Fibroblast of lung (primary cell): ENCODE measurements around the gene MCF2L2. TPM values are rescaled to one million over a fixed set of nuclear protein-coding genes. Genes with fewer than 3 reads are reported as not detected.

ENCODE experiments used
- DNase-seq, 2 donors: peaks; one replicate each; pipeline versions ENCODE4 v3.0.0 to v3.0.0-alpha.2; 2010; ENCODE audit warnings: low read depth in 2 of 2
- H2AFZ ChIP-seq: 2 replicates; pipeline ENCODE4 v1.5.1; 2012; ENCODE audit warnings: low read length, control low read depth, inconsistent platforms
- H3K27ac ChIP-seq: 2 replicates; pipeline ENCODE4 v1.5.1; 2011; ENCODE audit warnings: low read length, control low read depth; ENCODE audit not compliant: insufficient read depth
- H3K27me3 ChIP-seq: 2 replicates; pipeline ENCODE4 v1.5.1; 2011; ENCODE audit warnings: mild to moderate bottlenecking, low read length; ENCODE audit not compliant: control insufficient read depth, insufficient read depth
- H3K36me3 ChIP-seq: 2 replicates; pipeline ENCODE4 v1.5.1; 2011; ENCODE audit warnings: low read length; ENCODE audit not compliant: control insufficient read depth, insufficient read depth
- H3K4me1 ChIP-seq: 2 replicates; pipeline ENCODE4 v1.5.1; 2011; ENCODE audit warnings: low read length; ENCODE audit not compliant: control insufficient read depth, insufficient read depth; ENCODE audit errors: extremely low read depth
- H3K4me2 ChIP-seq: 2 replicates; pipeline ENCODE4 v1.5.1; 2011; ENCODE audit warnings: low read length, control low read depth; ENCODE audit not compliant: insufficient read depth; ENCODE audit errors: extremely low read depth
- H3K4me3 ChIP-seq, 4 experiments: fragments of 200-600 bp in 1 of 4; sonication (generic) in 1 of 4; replicated peaks in 1 of 4; 2 replicates each; pipeline ENCODE4 v1.5.1; 2011 to 2016; ENCODE audit warnings: low read length in 4 of 4, low read depth in 3 of 4, mild to moderate bottlenecking in 3 of 4, control low read depth in 2 of 4, inconsistent platforms in 1 of 4, mixed read lengths in 1 of 4; ENCODE audit not compliant: insufficient read depth in 1 of 4; ENCODE audit errors: control extremely low read depth in 1 of 4
- H3K79me2 ChIP-seq: 2 replicates; pipeline ENCODE4 v1.5.1; 2012; ENCODE audit warnings: mild to moderate bottlenecking, low read length, inconsistent platforms; ENCODE audit not compliant: control insufficient read depth, insufficient read depth
- H3K9ac ChIP-seq: 2 replicates; pipeline ENCODE4 v1.5.1; 2011; ENCODE audit warnings: mild to moderate bottlenecking, low read length, control low read depth; ENCODE audit not compliant: insufficient read depth
- H3K9me3 ChIP-seq: 2 replicates; pipeline ENCODE4 v1.5.1; 2012; ENCODE audit warnings: low read depth, low read length; ENCODE audit not compliant: control insufficient read depth, insufficient read depth
- H4K20me1 ChIP-seq: 2 replicates; pipeline ENCODE4 v1.5.1; 2011; ENCODE audit warnings: low read length; ENCODE audit not compliant: control insufficient read depth, insufficient read depth; ENCODE audit errors: extremely low read depth
- EZH2 ChIP-seq: IDR thresholded peaks from 2 replicates; pipeline ENCODE4 v1.5.1; 2012; ENCODE audit warnings: low read length, control low read depth, mild to moderate bottlenecking; ENCODE audit errors: missing control alignments
- polyA plus RNA-seq, 2 donors: library from polyadenylated mRNA; depleted of rRNA in 1 of 2; stranded (reverse) in 1 of 2; unstranded in 1 of 2; fragments of >200 nt; gene quantifications; 2 replicates each; pipeline ENCODE4 v1.2.1, GENCODE V29; 2011 to 2012; ENCODE audit warnings: missing spikeins in 1 of 2
- total RNA-seq: library from RNA; depleted of rRNA; stranded (reverse); fragments of >200 nt; gene quantifications from 2 replicates; pipeline ENCODE4 v1.2.1, GENCODE V29; 2014
- TF ChIP-seq, protein P1 (sequence below), 2 donors: IDR thresholded peaks in 1 of 2; conservative IDR thresholded peaks in 1 of 2; 1 replicate in 1 of 2; 2 replicates in 1 of 2; pipeline ENCODE4 v1.5.1; 2011 to 2012; ENCODE audit warnings: low read length in 2 of 2, control low read depth in 1 of 2, inconsistent platforms in 1 of 2, low read depth in 1 of 2, mild to moderate bottlenecking in 1 of 2

Gene MCF2L2
- total and polyA plus RNA-seq, 2 donors (not counting 1 experiment from before 2014, with no cell fraction given) = under 0.01 to 0.08 TPM

DNA sequence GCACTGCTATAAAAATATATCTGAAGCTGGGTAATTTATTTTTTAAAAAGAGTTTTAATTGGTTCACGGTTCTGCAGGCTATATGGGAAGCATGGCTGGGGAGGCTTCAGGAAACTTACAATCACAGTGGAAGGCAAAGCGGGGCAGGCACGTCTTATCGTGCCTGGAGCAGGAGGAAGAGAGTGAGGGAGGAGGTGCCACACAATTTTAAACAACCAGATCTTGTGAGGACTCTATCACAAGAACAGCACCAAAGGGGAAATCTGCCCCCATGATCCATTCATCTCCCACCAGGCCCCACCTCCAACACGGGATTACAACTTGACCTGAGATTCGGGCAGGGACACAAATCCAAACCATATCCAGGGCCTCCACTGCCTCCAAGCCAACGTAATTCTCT lies 75.0 kb downstream of the MCF2L2 start:
- no peak overlapping the region for H3K4me3 ChIP-seq
- no peaks in the 10 kb centered on the region for H3K27me3 ChIP-seq
- no peak overlapping the region for H3K4me2 ChIP-seq
- H3K27ac ChIP-seq = no peak overlapping the region
- no peaks in the 10 kb centered on the region for H3K36me3 ChIP-seq
- H3K4me1 ChIP-seq = no peaks in the 10 kb centered on the region
- TF ChIP-seq, protein P1, sequence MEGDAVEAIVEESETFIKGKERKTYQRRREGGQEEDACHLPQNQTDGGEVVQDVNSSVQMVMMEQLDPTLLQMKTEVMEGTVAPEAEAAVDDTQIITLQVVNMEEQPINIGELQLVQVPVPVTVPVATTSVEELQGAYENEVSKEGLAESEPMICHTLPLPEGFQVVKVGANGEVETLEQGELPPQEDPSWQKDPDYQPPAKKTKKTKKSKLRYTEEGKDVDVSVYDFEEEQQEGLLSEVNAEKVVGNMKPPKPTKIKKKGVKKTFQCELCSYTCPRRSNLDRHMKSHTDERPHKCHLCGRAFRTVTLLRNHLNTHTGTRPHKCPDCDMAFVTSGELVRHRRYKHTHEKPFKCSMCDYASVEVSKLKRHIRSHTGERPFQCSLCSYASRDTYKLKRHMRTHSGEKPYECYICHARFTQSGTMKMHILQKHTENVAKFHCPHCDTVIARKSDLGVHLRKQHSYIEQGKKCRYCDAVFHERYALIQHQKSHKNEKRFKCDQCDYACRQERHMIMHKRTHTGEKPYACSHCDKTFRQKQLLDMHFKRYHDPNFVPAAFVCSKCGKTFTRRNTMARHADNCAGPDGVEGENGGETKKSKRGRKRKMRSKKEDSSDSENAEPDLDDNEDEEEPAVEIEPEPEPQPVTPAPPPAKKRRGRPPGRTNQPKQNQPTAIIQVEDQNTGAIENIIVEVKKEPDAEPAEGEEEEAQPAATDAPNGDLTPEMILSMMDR (conservative IDR thresholded peaks at IDR 0.05 in 1 of 2, IDR thresholded peaks at IDR 0.05 in 1 of 2; ENCODE audit: low read depth in 1 of 2, low read length in 2 of 2) = no peak
- no peak for TF ChIP-seq EZH2
- no peak for DNase-seq
- no peak overlapping the region for H3K9ac ChIP-seq
- H2AFZ ChIP-seq = no peak overlapping the region
- no peaks in the 10 kb centered on the region for H3K9me3 ChIP-seq
- H4K20me1 ChIP-seq = no peaks in the 10 kb centered on the region
- H3K79me2 ChIP-seq = no peaks in the 10 kb centered on the region

DNA sequence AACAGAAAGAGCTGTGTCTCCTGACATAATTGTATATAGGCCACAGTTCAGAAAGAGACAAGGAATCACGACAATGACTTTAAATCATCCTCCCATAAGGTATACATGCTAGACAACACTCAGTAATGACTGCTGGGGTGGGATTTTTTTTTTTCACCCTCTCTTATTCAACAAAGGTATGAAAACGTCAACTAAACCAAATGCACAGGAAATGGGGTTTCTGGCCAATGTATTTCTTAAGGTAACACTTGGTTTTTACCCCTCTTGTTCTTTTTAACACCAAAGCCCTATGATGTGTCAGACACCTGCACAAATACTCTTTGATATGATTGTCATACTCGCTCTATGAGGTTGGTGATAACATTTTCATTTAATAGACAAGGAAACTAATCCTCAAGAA lies 78.3 kb downstream of the MCF2L2 start:
- Histone ChIP-seq H3K27ac (no peak overlapping the region), H3K27me3 (no peaks in the 10 kb centered on the region), H3K9ac (no peak overlapping the region), H3K4me3 (no peak overlapping the region), H2AFZ (no peak overlapping the region), H3K79me2 (no peaks in the 10 kb centered on the region), H3K4me1 (no peaks in the 10 kb centered on the region), H3K4me2 (no peak overlapping the region), H3K9me3 (no peaks in the 10 kb centered on the region), H3K36me3 (no peaks in the 10 kb centered on the region), H4K20me1 (no peaks in the 10 kb centered on the region)
- no peak for DNase-seq
- no peak for TF ChIP-seq EZH2
- TF ChIP-seq, protein P1 (conservative IDR thresholded peaks at IDR 0.05 in 1 of 2, IDR thresholded peaks at IDR 0.05 in 1 of 2; ENCODE audit: low read depth in 1 of 2, low read length in 2 of 2) = no peak

DNA sequence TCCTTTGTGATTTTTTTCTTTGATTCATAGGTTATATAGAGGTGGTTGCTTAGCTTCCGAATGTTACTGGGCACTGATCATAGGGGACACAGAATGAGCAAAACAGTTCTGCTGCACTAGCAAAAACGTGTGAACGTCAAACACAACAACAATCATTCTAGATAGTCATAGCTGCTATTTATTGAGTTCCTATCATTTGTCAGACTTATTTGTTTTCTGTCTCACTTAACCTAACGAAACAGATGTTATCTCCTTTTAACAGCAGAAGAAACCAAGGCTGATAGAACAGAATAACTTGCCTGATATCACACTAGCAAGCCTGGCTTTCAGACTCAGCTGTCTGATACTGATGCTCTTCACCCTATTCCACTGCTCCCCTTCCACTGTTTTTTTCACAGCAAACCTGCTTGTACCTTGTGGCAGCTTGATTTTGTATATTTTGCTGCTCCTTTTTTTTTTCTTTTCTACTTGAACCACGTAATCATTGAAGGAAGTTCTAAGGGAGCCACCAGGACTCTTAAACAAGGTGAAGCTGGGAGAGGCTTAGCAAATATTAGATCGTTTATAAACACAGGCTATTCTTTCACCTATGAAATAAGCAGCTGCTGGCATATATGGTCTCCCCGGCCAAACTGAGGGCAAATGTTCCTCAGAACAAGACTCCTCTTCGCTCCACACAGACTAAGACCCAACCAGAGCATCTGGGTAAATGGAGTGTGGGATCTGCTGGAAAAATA lies 78.8 kb downstream of the MCF2L2 start:
- no peak overlapping the region for H3K4me2 ChIP-seq
- DNase-seq = no peak
- H3K36me3 ChIP-seq = no peaks in the 10 kb centered on the region
- no peak overlapping the region for H2AFZ ChIP-seq
- no peak overlapping the region for H3K27ac ChIP-seq
- TF ChIP-seq, protein P1 (conservative IDR thresholded peaks at IDR 0.05 in 1 of 2, IDR thresholded peaks at IDR 0.05 in 1 of 2; ENCODE audit: low read depth in 1 of 2, low read length in 2 of 2) = no peak
- TF ChIP-seq EZH2 = no peak
- H3K79me2 ChIP-seq = no peaks in the 10 kb centered on the region
- H3K4me3 ChIP-seq = no peak overlapping the region
- H4K20me1 ChIP-seq = no peaks in the 10 kb centered on the region
- H3K9me3 ChIP-seq = no peaks in the 10 kb centered on the region
- H3K4me1 ChIP-seq = no peaks in the 10 kb centered on the region
- no peak overlapping the region for H3K9ac ChIP-seq
- no peaks in the 10 kb centered on the region for H3K27me3 ChIP-seq
